ENCODE data around the gene MAGI2. TPM values are rescaled to one million over a fixed set of nuclear protein-coding genes. Genes with fewer than 3 reads are reported as not detected.

The MAGI2 gene
- total RNA-seq, 1 donor from 2014 or later: 136 TPM

DNA sequence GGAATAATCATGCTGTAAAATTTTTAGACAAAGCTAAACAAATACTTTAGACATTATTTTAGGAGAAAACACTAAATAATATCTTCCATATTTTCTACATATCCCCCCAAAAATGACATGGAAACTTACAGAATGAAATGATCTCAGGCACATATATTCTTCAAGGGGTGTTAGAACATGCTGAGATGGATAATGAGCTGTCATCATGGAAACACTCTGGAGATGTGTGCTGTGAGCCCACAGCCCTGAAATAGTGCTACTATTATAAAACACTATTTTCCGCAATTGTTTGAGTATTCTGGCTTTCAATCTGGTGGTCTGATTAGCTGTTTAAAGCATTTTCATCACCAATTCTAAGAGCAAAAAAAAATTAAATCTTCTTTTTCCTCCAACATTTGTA is 1269.2 kb downstream of the MAGI2 start:
- DNase-seq (ENCODE audit: low spot score in 2 of 2) (no peak), FAIRE-seq (no peak)

DNA sequence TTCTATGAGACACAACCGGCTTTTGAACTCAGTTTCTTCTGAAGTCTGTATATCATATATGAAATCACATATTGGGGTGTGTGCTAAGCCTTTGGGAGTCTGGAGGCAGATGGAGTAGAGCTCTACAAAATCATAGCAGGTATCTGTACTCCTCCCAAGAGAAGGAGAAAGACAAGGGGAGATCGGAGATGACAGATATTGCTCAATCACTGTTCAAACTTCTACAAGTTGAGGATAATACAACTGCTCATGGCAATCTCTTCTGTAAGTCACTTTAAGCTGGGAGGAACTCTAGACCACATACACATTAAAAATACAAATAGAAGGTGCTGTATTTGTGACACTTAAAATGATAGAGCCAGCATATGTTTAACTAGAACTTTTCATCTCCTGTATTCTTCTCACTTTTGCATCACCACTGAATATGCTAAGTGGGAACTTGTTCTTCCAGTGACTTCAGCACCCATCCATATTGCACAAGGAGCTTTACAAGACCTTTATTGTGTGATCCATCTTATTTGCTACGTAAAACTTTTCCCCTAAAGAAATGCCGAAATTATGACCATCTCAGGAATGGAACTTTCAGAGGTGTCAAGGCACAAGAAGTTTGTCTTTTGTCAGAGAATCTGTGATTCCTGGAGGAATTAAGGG is 1273.5 kb downstream of the MAGI2 start:
- FAIRE-seq (no peak), DNase-seq (ENCODE audit: low spot score in 2 of 2) (no peak)

DNA sequence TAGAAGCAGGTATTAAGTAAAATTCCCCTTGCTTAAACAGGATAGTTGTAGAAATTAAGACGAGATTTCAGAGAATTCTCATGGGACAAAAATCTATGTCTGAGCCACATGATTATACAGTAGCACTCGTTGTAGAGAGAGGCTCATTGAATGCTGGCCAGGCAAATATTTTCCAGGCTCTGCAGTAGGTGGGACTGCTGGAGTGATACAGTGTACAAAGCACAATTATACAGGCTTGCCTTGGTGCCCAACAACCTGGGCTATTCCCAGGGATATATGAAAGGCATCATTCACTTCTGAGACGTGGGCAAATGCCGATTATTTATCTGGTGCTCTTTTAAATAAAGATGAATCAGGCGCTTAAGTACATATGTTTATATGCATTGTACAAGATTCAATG is 1274.3 kb downstream of the MAGI2 start:
- FAIRE-seq (no peak), DNase-seq (ENCODE audit: low spot score in 2 of 2) (no peak)

DNA sequence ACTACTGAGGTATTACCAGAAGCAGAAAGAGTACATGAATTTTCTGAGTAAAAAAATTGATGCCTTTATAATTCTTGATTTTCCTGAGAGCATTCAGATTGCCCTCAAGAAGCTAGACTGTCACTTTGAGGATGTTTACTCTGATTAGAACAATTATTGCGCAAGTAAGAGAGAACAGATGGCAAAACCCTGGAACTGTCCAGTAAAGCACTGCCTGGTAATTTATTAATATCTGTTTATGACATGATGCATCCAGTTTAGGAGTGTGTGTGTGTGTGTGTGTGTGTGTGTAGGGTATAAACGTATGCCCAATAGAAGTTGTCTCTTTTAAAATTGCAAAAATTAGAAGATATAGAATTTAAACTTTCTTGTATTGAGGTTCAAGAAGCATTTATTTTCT is 1275.1 kb downstream of the MAGI2 start:
- FAIRE-seq: no peak
- no peak for DNase-seq (ENCODE audit: low spot score in 2 of 2)

DNA sequence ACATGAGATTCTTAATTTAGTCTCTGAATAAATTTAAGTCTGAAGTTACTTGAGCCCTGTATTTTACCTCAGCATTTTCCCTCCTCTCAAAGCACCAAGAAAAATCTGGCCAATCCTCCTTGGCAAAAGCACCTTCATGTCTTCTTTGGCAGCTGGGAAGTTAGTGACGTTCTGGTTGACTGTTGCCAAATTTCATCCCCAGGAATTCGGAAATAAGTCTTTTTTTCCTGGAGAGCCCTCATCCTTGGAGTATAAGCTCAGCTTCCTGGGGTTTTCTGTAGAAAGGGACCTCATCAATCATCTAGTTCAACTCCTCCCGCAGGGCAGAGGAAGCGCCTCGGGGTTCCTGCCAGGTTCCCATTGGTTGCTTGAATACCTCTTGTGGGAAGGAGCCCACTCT is 1277.3 kb downstream of the MAGI2 start:
- DNase-seq (ENCODE audit: low spot score in 2 of 2): no peak
- no peak for FAIRE-seq

DNA sequence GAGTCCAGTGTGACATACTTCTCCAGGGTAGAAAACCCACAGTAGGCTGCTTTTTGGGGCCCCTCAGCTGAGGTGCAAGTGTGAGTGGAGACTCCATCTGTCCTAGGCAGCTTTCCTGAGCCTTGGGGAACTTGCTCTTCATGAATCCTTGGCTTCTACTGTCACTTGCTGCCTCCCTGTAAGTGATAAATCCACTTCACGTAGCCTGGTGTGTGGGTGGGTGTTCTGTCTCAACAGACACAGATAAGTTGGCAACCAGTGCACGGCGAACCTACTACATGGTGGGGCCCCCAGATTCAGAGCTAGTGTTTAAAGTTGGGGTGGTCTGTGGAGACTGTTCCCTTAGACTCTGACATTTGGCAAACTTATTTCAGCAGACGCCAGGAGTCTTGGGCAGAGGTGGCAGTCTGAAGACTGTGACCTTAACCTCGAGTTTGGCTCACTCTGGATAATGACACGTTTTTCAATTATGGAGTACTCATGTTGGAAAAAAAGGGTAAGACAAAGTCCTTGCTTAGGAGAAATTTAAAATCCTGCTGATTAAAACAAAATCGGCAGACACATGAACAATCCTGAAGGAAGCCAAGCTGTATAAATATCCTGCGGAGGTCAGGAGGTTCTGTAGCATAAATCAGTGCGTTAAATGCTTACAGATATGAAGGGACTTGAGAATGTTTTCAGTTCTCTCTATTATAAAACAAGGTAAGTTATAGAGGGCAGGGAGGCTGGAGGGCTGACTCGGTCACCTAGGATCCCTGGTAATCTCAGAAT is 1278.0 kb downstream of the MAGI2 start:
- DNase-seq (ENCODE audit: low spot score in 2 of 2) (no peak), FAIRE-seq (no peak)

DNA sequence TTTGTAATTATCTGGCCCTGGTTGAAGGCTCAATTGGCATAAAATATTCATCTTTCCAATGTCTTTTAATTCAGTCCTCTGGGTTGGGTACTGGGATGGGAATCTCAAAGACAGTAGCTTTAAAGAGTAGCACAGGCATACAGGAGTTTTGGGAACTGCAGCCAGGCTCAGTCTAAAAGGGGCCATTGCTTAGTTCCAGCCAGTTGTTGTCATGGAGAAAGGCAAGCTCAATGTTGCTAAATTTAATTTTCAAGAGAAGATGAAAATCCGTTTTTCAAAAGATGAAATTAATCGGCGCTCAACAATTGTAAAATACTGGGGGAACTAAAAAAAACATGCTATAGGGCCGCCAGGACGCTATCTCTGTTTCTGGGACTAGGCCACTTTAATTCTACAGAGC is 1279.8 kb downstream of the MAGI2 start:
- FAIRE-seq (no peak), DNase-seq (ENCODE audit: low spot score in 2 of 2) (no peak)

DNA sequence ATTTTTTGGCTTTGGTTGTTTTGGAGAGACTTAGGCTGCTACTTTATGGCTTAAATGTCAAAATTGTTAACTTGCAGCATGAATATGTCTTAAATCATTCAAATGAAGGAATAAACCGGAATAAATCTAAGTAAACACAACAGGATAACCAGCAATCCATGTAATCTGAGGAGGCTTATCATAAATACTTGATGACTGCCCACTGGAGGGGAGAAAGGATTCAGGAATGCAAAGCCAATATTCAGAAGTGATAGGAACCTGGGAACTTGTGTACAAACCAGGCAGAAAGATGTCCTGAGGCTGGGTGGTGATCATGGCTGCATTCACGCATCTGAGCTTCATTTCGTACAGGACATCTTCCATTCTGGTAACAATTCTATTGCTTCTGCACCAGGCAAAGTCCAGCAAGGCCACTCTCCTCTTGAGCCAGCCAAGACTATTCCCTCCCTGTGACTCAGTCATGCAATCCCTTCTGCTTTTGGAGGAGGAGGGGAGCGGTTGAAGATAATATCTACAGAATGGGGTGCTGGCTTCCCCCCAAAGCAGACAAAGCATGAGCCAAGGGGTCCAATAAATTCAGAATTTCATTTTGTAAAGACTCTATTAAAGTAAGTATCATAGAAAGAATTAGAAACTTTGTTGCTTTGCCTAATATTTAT is 1280.4 kb downstream of the MAGI2 start:
- no peak for FAIRE-seq
- no peak for DNase-seq (ENCODE audit: low spot score in 2 of 2)

DNA sequence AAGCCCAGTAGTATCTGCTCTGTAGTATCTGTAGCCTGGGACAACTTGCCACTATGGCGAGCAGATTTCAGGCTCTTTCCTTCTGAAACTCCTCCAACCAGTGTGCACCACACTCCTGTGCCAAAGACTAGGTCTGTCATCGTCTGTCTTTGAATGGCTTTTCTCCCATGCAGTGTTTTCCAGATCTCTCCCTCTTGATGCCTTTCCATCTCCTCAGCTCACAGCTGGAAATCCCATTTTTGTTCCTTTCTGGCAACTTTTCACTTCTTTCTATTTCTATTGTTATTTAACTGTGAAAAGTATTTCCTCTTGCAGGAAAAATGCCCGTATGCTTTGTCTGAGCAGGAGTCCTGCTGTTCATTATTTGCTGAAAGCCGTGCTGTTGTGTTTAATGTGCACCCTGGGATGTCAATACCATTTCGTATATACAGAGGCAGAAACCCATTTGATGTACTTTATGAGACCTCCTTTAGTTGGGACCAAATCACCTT is 1281.2 kb downstream of the MAGI2 start:
- DNase-seq (ENCODE audit: low spot score in 2 of 2): no peak
- FAIRE-seq: no peak

DNA sequence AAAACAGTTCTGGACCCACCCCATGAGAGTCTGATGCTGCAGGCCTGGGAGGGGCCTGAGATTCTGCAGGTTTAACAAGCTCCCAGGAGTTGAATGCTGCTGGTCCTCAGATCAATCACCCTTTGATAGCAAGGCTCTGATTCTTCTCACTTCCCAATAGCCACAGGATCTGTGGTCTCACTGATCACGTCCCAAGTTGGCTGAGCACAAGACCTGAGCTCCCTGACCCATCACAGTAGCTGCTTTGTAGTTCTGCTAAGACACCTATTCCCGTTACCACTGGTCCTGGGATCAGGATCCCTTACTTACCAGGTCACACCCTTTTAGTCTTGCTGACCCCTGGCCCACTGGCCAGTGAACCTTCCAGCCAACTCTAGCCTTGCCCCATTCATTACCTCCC is 1282.1 kb downstream of the MAGI2 start:
- no peak for FAIRE-seq

DNA sequence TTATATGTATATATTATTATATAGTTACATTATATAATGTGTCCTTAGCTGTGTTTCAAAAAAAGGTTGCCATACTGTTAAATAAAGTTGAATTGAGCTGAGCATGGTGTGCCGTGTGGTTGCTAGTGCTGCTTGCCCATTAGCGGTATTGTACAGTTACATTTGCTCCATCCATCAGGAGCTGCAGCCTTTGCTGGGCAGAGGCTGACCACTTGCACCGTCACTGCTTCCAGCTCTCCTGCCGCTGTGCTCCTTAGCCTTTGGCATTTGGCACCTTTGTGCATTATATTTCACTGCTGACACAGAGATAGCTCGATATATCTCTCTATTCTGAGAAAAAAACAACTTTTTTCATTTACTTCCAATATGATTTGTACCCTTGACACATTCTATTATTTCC is 1282.7 kb downstream of the MAGI2 start:
- no peak for FAIRE-seq
- no peak for DNase-seq (ENCODE audit: low spot score in 2 of 2)

More for the DNA sequence above, 1282.1 kb downstream of the MAGI2 start:
- DNase-seq (ENCODE audit: low spot score in 2 of 2): no peak

DNA sequence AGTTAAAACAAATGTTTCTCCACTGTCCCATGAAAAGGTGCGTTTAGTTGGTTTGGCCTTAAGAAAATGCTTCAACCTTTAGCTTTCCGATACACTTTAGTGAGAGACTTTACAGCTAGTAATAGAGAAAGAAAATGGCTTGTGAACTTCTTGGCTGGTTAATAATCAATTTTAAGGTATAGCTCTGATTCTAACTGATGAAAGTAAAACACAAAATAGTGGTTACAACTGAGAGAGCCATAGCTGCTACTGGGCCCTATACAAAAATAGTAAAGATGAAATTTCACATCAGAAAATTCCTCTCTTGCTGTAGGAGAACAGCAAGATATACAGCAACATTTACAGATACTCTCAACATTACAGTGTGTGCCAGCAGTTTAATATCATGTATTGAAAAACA is 1283.5 kb downstream of the MAGI2 start:
- no peak for FAIRE-seq
- DNase-seq (ENCODE audit: low spot score in 2 of 2): no peak

DNA sequence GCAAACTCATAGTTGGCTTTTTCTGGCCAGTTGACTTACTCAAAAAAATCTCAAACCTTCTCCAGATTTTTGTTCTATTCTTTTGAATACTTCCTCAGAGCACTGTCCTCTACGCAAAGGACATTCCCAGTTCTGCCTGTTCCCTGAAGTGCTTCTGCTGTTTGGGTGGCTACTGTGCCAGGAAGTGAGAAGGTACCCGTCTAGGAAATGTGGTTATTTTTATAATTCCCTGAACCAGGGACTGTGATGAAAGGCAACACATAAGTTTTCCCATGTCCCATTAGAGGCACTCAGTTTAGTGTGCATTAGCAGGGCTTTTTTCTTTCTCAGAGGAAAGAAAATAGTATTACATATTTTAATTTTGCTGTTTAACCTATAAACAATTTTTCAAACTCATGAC is 1284.6 kb downstream of the MAGI2 start:
- no peak for DNase-seq (ENCODE audit: low spot score in 2 of 2)
- no peak for FAIRE-seq

DNA sequence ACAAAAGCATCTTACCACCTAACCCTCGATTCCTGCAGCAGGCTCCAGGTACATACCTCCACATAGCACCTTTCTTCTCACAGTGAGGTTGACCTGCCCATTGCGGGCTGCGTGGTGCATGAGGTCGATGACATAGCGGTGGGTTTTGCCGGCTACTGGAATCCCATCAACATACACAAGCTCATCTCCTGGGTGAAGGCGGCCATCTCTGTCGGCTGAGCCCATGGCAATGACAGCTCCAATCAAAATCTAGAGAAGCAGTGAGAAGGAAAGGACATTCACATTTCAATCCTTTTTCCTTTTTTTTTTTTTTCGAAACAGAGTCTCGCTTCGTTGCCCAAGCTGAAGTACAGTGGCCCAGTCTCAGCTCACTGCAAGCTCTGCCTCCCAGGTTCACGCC is 1285.6 kb downstream of the MAGI2 start:
- DNase-seq (ENCODE audit: low spot score in 2 of 2): no peak
- no peak for FAIRE-seq

DNA sequence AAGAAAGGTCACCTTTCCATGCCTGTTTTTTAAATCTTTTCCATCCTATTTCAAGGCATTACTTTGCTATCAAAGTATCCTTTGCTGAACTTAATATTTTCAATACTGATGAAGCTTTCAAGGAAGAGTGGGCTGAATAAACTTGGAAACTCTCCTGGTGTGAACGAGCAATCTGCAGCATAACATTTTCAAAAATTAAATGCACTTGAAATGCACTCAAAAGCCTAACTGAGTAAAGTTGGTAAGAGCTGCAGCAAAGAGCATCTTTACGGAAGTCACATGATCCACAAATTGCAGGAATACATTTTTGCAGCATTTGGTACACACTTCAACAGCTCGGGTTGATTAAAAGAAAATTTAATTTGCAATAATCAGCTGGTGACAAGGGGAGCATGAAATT is 1287.6 kb downstream of the MAGI2 start:
- DNase-seq (ENCODE audit: low spot score in 2 of 2) (no peak), FAIRE-seq (no peak)

DNA sequence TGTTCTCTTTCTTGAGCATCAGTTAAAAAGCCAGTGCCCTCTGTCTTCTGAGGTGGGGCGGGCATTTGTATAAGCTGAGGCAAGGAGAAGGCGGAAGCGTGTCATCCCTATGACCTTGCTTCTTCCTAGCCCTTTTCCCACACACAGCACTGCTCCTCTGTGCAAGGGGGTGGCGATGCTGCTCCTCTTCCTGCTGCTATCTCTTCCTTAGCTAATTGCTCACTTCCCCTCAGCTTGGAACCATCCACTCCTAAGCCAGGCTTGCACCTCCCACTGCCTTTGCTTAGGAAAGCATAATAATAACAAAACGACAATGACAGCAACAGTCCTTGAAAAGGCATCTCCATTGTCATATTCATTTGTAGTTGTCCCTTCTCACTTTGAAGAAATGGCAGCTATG is 1288.0 kb downstream of the MAGI2 start:
- FAIRE-seq (no peak), DNase-seq (ENCODE audit: low spot score in 2 of 2) (no peak)

DNA sequence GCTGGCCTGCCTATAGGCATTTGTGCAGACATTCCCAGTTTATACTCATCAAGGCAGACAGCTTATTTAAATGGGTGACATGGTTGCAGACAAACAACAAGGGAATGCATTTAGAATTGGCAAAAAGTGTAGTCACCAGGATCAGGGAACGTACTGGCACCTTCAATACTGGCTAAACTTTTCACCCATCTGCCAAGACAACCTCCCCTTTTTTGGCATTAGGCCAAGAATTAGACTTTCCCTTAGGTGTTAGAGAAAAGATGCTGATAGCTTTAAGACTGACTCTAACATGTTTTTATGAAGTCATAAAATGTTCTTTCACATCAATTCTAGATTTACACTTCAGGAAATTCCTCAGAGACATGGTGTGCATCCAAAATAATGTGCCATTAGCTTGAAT is 1289.0 kb downstream of the MAGI2 start:
- FAIRE-seq (no peak), DNase-seq (ENCODE audit: low spot score in 2 of 2) (no peak)

DNA sequence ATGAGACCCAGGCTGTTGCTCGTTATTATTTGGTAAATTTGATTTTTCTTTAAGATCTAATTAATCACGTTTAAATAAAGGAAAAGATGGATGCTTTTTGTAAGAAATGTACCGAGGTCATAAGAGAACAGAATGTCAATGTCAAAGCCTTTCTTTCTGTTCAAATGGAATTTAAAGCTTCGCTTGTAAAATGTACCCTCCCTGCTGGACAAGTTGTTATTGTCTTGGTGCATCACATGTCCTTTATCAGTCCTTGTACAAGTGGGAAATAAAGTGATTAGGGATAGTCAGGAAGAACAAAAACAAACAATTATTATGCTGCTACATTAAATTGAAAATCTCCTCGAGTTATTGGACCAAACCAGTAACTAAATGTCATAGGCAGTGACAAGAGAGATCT is 1291.7 kb downstream of the MAGI2 start:
- no peak for DNase-seq (ENCODE audit: low spot score in 2 of 2)
- FAIRE-seq: no peak

DNA sequence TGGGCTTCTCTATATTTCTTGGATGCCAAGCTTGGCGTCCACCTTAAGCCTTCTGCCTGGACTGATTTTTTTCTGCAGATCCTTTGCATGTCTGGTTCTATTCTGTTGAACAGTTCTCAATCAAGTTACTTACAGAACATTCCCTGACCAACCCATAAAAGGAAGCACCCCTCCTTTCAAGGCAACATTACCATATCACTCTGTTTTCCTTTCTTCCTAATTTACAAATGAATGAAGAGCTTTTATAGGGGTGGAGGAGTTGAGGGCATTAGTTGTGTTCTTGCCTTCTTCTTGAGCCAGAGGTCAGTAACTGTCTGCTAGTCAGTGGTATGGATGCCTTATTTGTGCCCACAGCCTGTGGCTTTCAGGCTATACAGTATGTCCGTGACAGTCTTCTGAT is 1293.9 kb downstream of the MAGI2 start:
- DNase-seq (ENCODE audit: low spot score in 2 of 2): no peak
- FAIRE-seq: no peak

DNA sequence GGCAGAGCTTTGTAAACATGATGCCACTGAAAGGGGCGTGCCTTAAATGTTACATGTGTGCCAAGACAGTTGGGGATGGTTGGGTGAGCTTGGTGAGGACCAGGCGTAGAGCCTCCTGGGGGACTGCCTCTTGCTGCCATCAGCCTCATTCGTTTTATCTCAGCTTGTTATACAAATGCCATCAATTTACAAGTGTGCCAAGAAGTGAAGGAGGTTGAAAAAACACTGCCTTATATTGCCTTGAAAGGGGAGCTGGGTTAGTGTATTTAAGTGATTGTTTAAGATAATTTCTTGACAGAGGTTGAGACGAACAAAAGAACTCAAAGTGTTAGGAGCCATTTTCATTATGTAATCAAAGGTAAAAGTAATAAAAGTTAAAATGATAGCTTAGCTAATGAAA is 1300.2 kb downstream of the MAGI2 start:
- no peak for FAIRE-seq
- no peak for DNase-seq (ENCODE audit: low spot score in 2 of 2)

DNA sequence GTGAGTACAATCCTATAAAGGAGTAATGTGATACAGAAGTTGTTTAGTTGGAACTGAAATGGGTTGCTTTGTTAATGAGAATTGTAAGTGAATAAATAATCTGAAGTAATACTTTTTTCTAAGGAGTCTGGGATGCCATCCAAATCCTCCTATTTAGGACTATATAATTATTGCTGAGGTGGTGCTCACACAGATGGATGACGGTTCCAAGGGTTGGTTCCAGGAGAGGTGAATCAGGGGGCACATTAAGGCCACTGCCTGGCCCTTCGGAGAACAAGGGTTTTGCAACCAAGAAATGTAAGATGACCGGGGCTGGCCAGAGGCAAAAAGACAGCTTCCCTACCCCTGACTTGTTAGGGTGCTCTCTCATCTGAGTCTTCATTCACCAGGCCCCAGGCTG is 1302.2 kb downstream of the MAGI2 start:
- DNase-seq (ENCODE audit: low spot score in 2 of 2) (no peak), FAIRE-seq (no peak)

DNA sequence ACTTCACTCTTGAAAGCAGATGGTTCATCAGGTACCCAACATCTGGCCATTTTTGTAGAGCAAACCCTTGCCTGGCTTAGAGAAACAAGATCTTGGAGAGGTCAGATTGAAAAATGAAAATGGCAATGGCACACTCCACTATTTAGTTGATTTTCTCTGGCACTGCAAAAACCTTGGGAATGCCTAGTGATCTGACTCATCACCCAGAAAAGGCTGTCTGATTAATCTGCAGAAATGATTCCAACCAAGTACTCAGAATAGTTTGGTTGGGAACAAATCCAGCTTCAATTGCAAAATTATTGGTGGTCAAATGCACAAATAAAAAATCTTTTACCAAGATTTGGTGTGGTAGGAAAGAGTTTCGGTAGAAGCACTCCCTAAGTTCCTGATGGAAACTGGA is 1303.7 kb downstream of the MAGI2 start:
- FAIRE-seq: no peak
- DNase-seq (ENCODE audit: low spot score in 2 of 2): no peak

Measured in frontal cortex (tissue), 4 donors.